ENCODE data around the gene KRTAP4-12.

DNA sequence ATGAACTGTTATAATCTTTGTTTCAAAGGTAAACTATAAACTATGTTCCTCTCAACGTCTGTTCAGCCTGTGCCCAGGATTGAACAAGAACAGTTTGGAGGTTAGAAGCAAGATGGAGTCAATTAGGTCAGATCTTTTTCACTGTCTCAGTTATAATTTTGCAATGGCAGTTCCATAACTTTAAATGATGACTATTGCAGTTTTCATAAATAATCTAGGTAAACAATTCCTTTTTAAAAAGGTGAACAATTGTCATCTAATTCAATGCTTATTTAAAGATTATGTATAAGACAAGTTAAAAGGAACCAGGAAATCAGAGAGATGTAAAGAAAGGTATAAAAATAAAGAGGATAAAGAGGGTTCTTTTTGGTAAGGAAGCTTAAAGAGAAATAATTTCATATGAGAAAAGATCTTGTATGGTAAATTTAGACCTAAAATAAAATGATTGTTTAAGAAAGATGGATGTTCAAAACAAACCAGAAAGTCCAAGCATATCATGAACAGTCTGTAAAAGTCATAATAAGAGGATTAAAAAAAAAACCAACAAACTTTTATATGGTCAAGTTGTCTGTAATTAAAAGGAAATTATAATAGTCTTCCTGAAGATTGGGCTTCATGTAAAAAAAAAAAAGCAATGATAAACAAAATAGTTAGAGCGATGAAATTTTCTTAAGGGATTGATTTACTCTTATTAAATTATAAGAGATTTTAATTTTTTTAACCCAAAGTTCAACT lies 12.7 kb downstream of the KRTAP4-12 start:
- TF ChIP-seq, protein P1, sequence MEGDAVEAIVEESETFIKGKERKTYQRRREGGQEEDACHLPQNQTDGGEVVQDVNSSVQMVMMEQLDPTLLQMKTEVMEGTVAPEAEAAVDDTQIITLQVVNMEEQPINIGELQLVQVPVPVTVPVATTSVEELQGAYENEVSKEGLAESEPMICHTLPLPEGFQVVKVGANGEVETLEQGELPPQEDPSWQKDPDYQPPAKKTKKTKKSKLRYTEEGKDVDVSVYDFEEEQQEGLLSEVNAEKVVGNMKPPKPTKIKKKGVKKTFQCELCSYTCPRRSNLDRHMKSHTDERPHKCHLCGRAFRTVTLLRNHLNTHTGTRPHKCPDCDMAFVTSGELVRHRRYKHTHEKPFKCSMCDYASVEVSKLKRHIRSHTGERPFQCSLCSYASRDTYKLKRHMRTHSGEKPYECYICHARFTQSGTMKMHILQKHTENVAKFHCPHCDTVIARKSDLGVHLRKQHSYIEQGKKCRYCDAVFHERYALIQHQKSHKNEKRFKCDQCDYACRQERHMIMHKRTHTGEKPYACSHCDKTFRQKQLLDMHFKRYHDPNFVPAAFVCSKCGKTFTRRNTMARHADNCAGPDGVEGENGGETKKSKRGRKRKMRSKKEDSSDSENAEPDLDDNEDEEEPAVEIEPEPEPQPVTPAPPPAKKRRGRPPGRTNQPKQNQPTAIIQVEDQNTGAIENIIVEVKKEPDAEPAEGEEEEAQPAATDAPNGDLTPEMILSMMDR (IDR thresholded peaks at IDR 0.05): no peak
- no peak for TF ChIP-seq POLR2AphosphoS5 (IDR thresholded peaks at IDR 0.05)
- no peak for TF ChIP-seq POLR2A (IDR thresholded peaks at IDR 0.05)
